HK-2 (cell line): ENCODE results near the gene CENPO.

Experiments
- DNase-seq: peaks from one replicate; pipeline ENCODE4 v3.0.0-alpha.2; 2018; ENCODE audit not compliant: unreplicated experiment

CENPO gene

GRCh38 chr2:24839729-24840128 is 46.5 kb downstream of the CENPO start:
- DNase-seq: no peak

GRCh38 chr2:24840164-24840869 is 47.1 kb downstream of the CENPO start:
- no peak for DNase-seq

DNA sequence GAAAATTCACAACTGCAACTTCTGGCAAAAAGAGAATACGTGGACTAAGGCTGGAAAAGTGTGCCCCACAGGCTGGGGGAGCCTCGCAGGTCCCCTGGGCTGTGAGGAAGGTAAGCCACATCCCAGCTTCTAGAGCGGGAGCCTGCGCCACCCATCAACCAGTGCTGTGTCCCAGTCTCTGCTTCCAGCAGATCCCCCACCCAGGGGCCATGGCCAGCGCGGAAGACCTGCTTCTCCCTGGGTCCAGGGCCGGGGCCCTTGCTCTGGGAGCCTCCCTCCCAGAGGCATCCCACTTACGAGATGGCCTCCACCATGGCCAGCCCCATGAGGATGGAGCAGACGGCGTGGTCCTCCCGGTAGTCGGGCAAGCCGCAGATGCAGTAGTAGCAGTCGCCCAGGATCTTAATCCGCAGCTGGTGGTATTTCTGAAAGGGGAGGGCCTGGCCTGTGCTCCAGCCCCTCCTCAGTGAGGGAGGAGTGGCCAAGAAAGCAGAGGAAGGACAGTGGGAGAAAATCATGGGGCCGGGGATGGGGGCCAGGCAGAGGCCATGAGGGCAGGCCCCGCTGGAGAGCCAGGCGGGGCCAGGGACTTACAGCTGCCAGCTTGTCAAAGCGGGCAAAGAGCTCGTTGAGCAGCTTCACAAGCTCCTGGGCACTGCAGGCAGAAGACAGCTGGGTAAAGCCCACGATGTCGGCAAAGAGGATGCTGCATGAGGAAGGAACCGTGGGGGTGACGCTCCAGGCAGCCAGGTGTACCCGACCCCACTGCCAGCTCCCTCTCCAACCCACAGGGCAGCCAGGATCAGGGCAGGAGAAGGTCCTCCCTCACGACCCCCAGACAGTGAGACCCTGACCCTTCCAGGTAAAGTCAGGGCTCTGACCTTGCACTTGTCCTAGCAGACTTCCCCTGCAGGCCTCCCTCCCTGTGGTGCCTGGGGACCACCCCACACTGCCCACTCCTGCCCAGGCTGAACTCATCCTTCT is 48.0 kb downstream of the CENPO start:
- DNase-seq: no peak

DNA sequence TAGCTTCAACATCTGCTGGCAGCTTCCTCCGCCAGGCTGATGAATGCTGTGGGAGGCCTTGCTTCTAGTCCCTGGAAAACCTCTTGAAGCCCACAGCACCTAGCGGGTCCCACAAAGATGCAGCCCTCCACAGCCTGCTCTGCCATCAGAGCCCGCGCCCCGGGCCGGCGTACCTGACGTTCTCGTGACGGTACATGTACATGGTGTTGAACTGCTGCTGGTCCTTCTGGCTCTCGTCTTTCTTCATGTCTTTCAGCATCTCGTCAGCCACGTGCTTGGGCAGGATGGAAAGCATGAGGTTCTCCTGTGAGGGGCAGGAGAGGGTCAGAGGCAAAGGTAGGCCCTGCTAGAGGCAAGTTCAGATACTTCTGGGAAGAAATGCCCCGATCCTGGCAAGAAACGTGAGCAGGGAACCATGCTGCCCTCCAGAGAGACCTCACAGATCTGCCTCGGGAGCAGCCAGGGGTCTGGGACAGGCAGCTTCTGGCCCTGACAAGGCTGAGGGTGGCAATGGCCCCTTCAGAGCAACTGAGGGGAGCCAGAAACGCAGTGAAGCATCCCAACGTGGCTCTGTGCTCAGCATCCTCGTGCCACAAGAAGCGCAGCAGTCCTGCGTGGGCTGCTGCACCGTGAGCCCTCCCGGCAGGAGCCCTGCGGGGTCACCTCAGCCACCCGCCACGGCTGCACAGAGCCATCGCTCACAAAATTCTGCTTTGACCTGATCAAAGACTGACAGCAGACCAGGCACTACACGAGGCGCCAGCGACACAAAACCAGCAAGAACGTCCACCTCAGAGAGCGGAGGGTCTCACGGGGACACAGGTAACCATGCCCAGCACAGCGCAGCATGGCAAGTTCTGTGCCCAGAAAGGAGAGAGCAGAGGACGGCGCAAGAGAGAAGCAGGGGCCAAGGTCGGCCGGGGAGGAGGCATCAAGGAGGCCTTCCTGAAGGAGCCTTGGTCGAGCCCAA is 49.1 kb downstream of the CENPO start:
- DNase-seq: no peak

DNA sequence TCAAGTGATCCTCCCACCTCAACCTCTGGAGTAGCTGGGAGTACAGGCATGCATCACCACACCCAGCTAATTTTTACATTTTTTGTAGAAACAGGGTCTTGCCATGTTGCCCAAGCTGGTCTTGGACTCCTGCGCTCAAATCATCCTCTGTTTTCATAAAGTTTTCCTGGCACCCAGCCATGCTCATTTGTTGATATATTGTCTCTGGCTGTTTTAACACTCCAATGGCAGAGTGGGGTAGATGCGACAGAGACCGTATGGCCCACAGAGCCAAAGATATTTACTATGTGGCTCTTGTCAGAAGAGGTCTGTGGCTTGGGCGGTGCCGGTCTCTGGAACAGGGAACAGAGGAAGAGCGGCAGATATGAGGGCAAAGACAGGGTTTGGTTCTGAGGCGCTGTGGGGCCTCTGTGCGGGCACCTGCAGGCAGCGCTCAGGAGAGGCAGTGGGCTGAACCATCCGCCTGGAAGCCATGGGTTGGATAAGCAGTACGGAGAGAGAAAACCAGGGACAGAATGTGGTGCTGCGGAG is 50.2 kb downstream of the CENPO start:
- DNase-seq: no peak

DNA sequence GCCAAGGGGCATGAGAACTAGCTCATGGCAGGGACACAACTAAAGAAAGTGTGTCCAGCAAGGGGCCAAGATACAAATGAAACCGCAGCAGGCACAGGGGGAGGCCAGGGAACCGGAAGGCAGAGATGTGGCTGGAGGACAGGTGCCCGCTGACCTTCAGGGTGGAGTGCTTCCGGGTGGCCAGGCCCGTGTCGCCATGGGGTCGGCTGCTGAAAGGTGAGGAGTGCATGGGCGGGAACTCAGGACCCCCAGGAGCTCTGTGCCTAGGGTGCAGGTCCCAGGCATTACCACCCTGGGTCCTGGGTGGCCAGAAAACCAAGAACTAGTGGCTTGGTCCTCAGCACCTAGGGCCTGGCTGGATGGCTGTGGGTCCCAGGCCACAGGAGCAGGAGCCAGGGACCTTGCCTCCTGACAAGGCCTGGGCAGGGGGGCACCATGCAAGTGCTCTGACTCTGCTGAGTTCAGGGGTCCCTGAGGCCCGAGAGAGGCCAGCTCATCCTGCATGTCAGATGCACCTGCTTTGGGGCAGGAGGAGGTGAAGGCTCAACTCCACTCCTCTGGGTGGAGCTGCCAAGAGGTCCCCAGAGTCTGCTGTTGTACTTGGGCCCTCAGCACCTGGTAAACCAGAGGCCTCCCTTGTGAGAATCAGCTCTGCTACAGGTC is 50.9 kb downstream of the CENPO start:
- no peak for DNase-seq

GRCh38 chr2:24845691-24846090 is 52.5 kb downstream of the CENPO start:
- no peak for DNase-seq

GRCh38 chr2:24850944-24851343 is 57.7 kb downstream of the CENPO start:
- no peak for DNase-seq

DNA sequence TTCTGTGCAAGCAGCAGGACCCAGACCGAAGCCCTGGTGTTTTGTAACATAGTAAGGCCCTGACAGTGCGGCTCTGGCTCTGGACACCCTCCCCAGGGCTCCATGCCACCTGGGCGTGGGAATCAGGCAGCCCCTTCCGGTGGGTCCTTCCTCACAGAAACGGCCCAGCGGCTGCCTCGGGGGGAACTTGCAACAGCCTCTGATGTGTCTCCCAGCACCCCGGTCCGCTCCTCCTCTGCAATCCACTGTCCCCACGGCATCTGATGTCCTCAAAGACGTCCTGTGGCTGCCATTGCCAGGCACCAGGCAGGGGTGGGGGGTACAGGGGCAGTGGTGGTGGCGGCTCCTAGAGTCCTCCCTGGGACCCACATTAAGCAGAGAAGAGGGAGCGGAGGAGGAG is 58.8 kb downstream of the CENPO start:
- DNase-seq: no peak

GRCh38 chr2:24852431-24853020 is 59.3 kb downstream of the CENPO start:
- DNase-seq: no peak

- DNase-seq: no peak
These were observed 59.8 kb downstream of the CENPO start for GRCh38 chr2:24853046-24853445.

GRCh38 chr2:24853996-24854395 is 60.8 kb downstream of the CENPO start:
- no peak for DNase-seq

DNA sequence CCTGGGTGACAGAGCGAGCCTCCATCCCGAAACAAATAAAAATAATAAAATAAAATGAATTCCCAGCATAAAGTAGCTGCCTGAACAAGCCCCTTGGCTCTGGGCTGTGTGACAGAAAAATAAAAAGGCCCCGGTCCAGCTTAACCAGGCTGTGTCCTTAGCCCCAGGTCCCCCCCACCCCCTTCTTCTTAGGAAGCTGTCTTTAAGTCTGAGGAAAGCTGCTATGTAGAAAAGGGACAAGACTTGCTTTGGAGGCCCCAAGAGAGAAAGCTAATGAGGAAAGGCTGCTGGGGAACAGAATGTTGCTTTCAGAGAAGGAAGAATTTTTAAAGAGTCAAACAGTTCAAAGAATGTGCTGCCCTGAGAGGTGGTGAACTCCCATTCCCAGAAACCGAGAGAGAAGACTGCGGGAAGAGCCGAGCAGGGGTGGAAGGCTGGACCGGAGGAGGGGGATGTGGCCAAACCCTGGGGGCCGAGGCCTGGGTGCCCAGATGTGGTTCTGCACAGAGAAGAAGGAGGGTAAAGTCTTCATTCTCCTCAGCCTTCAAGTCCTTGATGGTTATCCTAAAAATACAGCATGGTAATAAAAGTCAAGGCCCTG is 61.9 kb downstream of the CENPO start:
- DNase-seq: no peak

DNA sequence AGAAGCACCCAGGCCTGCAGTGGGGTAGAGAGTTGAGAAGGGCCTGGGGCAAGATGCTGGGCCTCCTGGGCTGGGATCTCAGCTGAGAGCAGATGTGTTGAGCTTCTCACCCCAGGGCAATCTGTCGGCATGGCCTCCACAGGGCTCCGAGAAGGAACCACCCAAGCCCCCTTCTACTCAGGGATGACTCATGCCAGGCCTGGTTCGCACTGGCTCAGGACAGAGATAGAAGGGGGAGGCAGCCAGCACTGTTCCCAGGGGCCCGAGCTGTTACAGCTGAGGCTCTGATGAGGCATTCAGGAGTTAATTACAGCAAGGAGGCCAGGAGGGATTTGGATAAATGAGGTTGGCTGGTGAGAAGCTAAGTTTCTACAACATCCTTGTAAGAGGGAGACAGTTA is 62.5 kb downstream of the CENPO start:
- DNase-seq: no peak

DNA sequence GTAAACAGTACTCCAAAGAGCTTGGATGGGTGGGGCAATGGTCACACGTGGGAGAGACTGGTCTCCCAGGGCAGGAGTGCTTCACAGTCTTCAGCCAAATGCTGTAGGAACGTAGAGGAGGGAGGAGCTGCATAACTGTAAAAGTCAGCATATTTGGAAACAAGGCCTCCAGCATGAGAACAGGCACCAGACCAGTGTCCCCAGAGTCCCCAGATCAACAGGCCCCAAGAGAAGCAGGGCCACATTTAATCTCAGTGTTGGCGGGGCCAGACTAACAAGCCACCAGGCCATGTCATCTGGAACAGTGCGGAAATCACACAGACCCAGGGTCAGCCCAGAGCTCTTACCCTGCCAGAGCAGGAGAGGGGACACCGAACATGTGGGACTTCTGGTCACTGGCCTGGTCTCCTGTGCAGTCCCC is 63.6 kb downstream of the CENPO start:
- no peak for DNase-seq

DNA sequence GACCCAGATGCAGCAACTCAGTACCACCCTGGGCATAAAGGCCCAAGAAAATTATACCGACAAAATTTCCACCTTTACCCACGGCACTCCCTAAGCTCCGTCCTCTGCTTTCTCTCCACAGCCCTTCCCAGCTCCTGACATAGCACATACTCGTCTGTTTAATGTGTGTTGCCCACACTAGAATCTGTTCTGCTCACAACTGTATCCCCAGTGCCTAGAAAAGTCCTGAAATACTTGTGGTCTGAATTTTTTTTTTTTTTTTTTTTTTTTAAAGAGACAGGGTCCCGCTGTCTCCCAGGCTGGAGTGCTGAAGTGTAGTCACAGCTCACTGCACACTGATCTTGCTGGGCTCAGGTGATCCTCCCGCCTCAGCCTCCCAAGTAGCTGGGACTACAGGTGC is 64.5 kb downstream of the CENPO start:
- DNase-seq: no peak

DNA sequence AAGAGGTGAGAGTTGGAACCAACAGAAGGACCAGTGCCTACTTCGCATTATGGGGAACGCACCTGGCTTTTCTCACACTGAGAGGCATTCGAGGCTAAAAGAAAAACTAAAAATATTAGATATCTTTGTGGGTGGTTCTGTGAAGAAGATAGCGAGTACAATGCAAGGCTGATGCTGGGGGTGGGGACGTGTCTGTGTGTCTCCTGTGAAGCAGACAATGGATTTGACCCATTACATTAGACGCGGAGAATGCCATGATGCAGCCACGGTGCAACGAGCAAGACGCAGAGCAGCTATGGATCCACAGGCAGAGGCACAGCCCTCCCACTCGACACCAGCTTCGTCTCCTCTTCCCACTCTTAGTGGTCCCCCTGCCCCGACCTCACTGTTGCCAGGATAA is 65.8 kb downstream of the CENPO start:
- no peak for DNase-seq

GRCh38 chr2:24859968-24860600 is 66.9 kb downstream of the CENPO start:
- DNase-seq: no peak

- no peak for DNase-seq
These were observed 67.4 kb downstream of the CENPO start for GRCh38 chr2:24860631-24861030.

GRCh38 chr2:24861500-24861899 is 68.3 kb downstream of the CENPO start:
- no peak for DNase-seq
